K562 (cell line): Measurements from ENCODE around the gene SLC41A3.

Experiments used
- TF ChIP-seq, protein P1 (sequence below): fragments of 250-450 bp; sonication (Bioruptor Pico); IDR thresholded peaks from 2 replicates; pipeline ENCODE4 v1.8.0; 2021; ENCODE audit warnings: borderline replicate concordance, mild to moderate bottlenecking, moderate library complexity; ENCODE audit not compliant: poor library complexity, severe bottlenecking
- TF ChIP-seq, protein P2 (sequence below), 3 experiments: IDR thresholded peaks in 2 of 3; conservative IDR thresholded peaks in 1 of 3; 2 replicates each; pipeline ENCODE4 v1.5.1; 2011 to 2012; ENCODE audit warnings: low read length in 3 of 3, mild to moderate bottlenecking in 3 of 3, control low read depth in 2 of 3, improper control_type of control experiment in 1 of 3, inconsistent platforms in 1 of 3, low read depth in 1 of 3, mixed read lengths in 1 of 3, moderate library complexity in 1 of 3; ENCODE audit not compliant: insufficient read depth in 2 of 3
- TF ChIP-seq, protein P3 (sequence below): fragments of 150-350 bp; IDR thresholded peaks from 2 replicates; pipeline ENCODE4 v1.6.1; 2014; ENCODE audit warnings: low read depth, mild to moderate bottlenecking, low read length, borderline replicate concordance

DNA sequence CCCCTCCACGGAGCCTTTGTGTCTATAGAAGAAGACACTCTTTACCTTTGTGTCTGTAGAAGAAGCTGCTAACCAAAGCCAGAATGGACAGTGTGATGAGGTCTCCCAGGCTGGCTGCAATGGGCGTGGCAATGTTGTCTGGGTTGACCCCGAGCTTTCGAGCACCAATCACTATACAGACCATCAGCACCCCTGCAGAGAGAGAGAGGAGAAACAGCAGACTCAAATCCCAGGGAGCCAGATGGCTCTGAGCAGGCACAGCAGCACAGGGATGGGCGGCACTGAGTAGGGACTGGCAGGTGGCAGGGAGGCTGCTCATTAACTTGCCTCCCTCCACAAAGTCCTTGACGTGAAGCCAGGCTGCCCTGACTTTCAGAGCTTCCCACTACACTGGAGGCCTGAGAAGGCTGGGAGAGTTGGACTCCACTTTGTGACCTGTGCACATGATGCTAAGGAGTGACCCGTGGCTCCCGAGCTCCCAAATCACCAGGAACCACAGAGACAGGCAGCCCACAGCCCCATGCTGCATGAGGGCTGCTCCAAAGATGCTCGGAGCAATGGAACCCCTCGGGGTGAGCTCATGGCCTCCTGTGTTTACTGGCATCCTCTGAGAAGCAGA, 61.1 kb downstream of the SLC41A3 start:
- TF ChIP-seq, protein P1, sequence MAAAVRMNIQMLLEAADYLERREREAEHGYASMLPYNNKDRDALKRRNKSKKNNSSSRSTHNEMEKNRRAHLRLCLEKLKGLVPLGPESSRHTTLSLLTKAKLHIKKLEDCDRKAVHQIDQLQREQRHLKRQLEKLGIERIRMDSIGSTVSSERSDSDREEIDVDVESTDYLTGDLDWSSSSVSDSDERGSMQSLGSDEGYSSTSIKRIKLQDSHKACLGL (CRISPR knock-in tag), result no peak
- TF ChIP-seq, protein P2, sequence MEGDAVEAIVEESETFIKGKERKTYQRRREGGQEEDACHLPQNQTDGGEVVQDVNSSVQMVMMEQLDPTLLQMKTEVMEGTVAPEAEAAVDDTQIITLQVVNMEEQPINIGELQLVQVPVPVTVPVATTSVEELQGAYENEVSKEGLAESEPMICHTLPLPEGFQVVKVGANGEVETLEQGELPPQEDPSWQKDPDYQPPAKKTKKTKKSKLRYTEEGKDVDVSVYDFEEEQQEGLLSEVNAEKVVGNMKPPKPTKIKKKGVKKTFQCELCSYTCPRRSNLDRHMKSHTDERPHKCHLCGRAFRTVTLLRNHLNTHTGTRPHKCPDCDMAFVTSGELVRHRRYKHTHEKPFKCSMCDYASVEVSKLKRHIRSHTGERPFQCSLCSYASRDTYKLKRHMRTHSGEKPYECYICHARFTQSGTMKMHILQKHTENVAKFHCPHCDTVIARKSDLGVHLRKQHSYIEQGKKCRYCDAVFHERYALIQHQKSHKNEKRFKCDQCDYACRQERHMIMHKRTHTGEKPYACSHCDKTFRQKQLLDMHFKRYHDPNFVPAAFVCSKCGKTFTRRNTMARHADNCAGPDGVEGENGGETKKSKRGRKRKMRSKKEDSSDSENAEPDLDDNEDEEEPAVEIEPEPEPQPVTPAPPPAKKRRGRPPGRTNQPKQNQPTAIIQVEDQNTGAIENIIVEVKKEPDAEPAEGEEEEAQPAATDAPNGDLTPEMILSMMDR (IDR thresholded peaks at IDR 0.05 in 2 of 3, conservative IDR thresholded peaks at IDR 0.05 in 1 of 3; ENCODE audit: insufficient read depth in 2 of 3, low read depth in 1 of 3, low read length in 3 of 3), result no peak
- TF ChIP-seq, protein P3, sequence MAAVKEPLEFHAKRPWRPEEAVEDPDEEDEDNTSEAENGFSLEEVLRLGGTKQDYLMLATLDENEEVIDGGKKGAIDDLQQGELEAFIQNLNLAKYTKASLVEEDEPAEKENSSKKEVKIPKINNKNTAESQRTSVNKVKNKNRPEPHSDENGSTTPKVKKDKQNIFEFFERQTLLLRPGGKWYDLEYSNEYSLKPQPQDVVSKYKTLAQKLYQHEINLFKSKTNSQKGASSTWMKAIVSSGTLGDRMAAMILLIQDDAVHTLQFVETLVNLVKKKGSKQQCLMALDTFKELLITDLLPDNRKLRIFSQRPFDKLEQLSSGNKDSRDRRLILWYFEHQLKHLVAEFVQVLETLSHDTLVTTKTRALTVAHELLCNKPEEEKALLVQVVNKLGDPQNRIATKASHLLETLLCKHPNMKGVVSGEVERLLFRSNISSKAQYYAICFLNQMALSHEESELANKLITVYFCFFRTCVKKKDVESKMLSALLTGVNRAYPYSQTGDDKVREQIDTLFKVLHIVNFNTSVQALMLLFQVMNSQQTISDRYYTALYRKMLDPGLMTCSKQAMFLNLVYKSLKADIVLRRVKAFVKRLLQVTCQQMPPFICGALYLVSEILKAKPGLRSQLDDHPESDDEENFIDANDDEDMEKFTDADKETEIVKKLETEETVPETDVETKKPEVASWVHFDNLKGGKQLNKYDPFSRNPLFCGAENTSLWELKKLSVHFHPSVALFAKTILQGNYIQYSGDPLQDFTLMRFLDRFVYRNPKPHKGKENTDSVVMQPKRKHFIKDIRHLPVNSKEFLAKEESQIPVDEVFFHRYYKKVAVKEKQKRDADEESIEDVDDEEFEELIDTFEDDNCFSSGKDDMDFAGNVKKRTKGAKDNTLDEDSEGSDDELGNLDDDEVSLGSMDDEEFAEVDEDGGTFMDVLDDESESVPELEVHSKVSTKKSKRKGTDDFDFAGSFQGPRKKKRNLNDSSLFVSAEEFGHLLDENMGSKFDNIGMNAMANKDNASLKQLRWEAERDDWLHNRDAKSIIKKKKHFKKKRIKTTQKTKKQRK, result no peak
